OCI-LY1 (cell line): ENCODE results near the gene FBXO36.

ENCODE experiments used
- H2AFZ ChIP-seq: fragments of 200-600 bp; sonication (generic), shearing (Covaris generic); 2 replicates; pipeline ENCODE4 v1.6.0; 2014; ENCODE audit warnings: antibody characterized with exemption, mild to moderate bottlenecking, low read length
- H3F3A ChIP-seq: fragments of 200-600 bp; sonication (generic), shearing (Covaris generic); 2 replicates; pipeline ENCODE4 v1.6.0; 2014; ENCODE audit warnings: mild to moderate bottlenecking, antibody characterized with exemption, low read length, moderate library complexity; ENCODE audit not compliant: insufficient read depth
- H3K27ac ChIP-seq: fragments of 200-600 bp; sonication (generic); 2 replicates; pipeline ENCODE4 v1.5.1; 2014; ENCODE audit warnings: low read length, mixed run types, mild to moderate bottlenecking, low read depth; ENCODE audit not compliant: poor library complexity, severe bottlenecking
- H3K27me3 ChIP-seq: fragments of 200-600 bp; sonication (generic); 2 replicates; pipeline ENCODE4 v1.6.0; 2014; ENCODE audit warnings: antibody characterized with exemption, mild to moderate bottlenecking, low read length, moderate library complexity; ENCODE audit not compliant: insufficient read depth
- H3K36me3 ChIP-seq: fragments of 200-600 bp; sonication (generic); 2 replicates; pipeline ENCODE4 v1.6.1; 2014; ENCODE audit warnings: mild to moderate bottlenecking, antibody characterized with exemption, low read length, moderate library complexity, mixed read lengths; ENCODE audit not compliant: insufficient read depth
- H3K4me1 ChIP-seq: fragments of 200-600 bp; sonication (generic); 2 replicates; pipeline ENCODE4 v1.5.1; 2014; ENCODE audit warnings: mild to moderate bottlenecking, low read length, moderate library complexity; ENCODE audit not compliant: insufficient read depth, severe bottlenecking
- H3K4me2 ChIP-seq: fragments of 200-600 bp; sonication (generic), shearing (Covaris generic); 2 replicates; pipeline ENCODE4 v1.6.1; 2014; ENCODE audit warnings: low read length
- H3K4me3 ChIP-seq: fragments of 200-600 bp; sonication (generic); 2 replicates; pipeline ENCODE4 v1.5.1; 2014; ENCODE audit warnings: low read length, low read depth, mild to moderate bottlenecking, mixed read lengths; ENCODE audit not compliant: poor library complexity, severe bottlenecking
- H3K79me2 ChIP-seq: fragments of 200-600 bp; shearing (Covaris generic); 2 replicates; pipeline ENCODE4 v1.6.1; 2016; ENCODE audit warnings: mixed run types, low read length, mixed read lengths; ENCODE audit not compliant: insufficient read depth
- H3K9ac ChIP-seq: fragments of 200-600 bp; sonication (generic), shearing (Covaris generic); 2 replicates; pipeline ENCODE4 v1.6.1; 2014; ENCODE audit warnings: mild to moderate bottlenecking, low read length, mixed read lengths
- H3K9me2 ChIP-seq: fragments of 200-600 bp; sonication (generic), shearing (Covaris generic); 2 replicates; pipeline ENCODE4 v1.6.1; 2014; ENCODE audit warnings: low read depth, mild to moderate bottlenecking, low read length, mixed read lengths
- H3K9me3 ChIP-seq: fragments of 200-600 bp; shearing (Covaris generic); 2 replicates; pipeline ENCODE4 v1.6.1; 2014; ENCODE audit warnings: low read length, mixed read lengths
- H4K20me1 ChIP-seq: fragments of 200-600 bp; sonication (generic), shearing (Covaris generic); 2 replicates; pipeline ENCODE4 v1.6.0; 2016; ENCODE audit warnings: mild to moderate bottlenecking, low read length; ENCODE audit not compliant: insufficient read depth
- EZH2 ChIP-seq: fragments of 200-600 bp; sonication (generic), shearing (Covaris generic); IDR thresholded peaks from 2 replicates; pipeline ENCODE4 v1.8.0; 2017; ENCODE audit warnings: borderline replicate concordance, mixed run types, mild to moderate bottlenecking, antibody characterized with exemption, low read length, moderate library complexity, mixed read lengths
- TF ChIP-seq, protein P1 (sequence below): fragments of 200-600 bp; sonication (generic), shearing (Covaris generic); IDR thresholded peaks from 2 replicates; pipeline ENCODE4 v1.5.1; 2017; ENCODE audit warnings: mild to moderate bottlenecking, antibody characterized with exemption, low read length, moderate library complexity, mixed read lengths

FBXO36 gene

GRCh38 chr2:229882583-229882982 lies 39.7 kb upstream of the FBXO36 start:
- H3F3A ChIP-seq: no peaks in the 10 kb centered on the region
- no peaks in the 10 kb centered on the region for H3K9me2 ChIP-seq
- no peak overlapping the region for H3K27ac ChIP-seq
- TF ChIP-seq EZH2: no peak
- TF ChIP-seq, protein P1, sequence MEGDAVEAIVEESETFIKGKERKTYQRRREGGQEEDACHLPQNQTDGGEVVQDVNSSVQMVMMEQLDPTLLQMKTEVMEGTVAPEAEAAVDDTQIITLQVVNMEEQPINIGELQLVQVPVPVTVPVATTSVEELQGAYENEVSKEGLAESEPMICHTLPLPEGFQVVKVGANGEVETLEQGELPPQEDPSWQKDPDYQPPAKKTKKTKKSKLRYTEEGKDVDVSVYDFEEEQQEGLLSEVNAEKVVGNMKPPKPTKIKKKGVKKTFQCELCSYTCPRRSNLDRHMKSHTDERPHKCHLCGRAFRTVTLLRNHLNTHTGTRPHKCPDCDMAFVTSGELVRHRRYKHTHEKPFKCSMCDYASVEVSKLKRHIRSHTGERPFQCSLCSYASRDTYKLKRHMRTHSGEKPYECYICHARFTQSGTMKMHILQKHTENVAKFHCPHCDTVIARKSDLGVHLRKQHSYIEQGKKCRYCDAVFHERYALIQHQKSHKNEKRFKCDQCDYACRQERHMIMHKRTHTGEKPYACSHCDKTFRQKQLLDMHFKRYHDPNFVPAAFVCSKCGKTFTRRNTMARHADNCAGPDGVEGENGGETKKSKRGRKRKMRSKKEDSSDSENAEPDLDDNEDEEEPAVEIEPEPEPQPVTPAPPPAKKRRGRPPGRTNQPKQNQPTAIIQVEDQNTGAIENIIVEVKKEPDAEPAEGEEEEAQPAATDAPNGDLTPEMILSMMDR: no peak
- H3K27me3 ChIP-seq: no peaks in the 10 kb centered on the region
- H4K20me1 ChIP-seq: no peaks in the 10 kb centered on the region
- peaks cover 48% of the 10 kb centered on the region for H3K79me2 ChIP-seq
- H3K4me3 ChIP-seq: no peak overlapping the region
- H3K36me3 ChIP-seq: peaks cover 30% of the 10 kb centered on the region
- H3K9ac ChIP-seq: no peak overlapping the region
- no peaks in the 10 kb centered on the region for H3K9me3 ChIP-seq
- peaks cover 8% of the 10 kb centered on the region for H3K4me1 ChIP-seq
- H2AFZ ChIP-seq: no peak overlapping the region
- no peak overlapping the region for H3K4me2 ChIP-seq

DNA sequence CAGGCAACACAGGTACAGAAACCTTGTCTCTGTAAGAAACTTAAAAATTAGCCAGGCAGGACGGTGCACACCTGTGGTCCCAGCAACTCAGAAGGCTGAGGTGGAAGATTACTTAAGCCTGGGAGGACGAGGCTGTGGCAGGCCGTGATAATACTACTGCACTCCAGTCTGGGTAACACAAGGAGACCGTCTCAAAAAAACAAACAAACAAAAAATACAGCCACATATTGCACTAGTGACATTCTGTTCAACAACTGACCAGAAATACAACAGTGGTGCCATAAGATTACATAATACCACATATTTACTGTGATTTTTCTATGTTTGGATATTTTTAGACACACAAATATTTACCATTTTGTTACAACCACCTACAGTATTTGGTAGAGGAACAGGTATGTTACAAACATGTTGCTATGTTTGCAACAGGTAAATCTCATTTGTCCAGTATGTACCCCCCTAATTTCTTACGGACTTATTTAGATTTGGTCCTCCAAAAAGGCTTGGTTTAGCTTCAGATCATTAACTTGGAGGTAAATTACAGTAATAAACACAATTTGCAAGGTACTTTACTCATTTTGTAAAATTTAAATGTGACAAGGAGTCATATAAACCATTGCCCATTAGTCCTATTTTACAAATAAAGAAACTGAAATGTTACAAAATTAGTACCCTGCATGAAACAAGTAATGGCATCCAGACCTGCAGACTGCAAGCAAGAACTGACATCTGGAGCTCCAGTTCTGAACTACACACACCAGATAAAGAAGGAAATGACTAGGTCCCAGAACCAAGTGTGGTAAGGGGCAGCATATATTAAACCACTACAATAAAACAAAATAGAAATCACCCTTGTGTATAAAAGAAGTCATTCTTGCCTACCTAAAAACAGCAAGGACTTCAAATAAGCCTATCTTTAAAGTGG lies 37.3 kb upstream of the FBXO36 start:
- TF ChIP-seq EZH2: no peak
- TF ChIP-seq, protein P1: no peak
- Histone ChIP-seq H2AFZ (no peak overlapping the region), H3K4me3 (no peak overlapping the region), H3K9me2 (no peaks in the 10 kb centered on the region), H3K9ac (no peak overlapping the region), H3K79me2 (peaks cover 56% of the 10 kb centered on the region), H3K27ac (no peak overlapping the region), H3K4me2 (no peak overlapping the region), H3K4me1 (peaks cover 8% of the 10 kb centered on the region), H3K27me3 (no peaks in the 10 kb centered on the region), H3K9me3 (no peaks in the 10 kb centered on the region), H3K36me3 (peaks cover 19% of the 10 kb centered on the region; the same call in 1 of the 2 replicates), H3F3A (no peaks in the 10 kb centered on the region), H4K20me1 (no peaks in the 10 kb centered on the region)

DNA sequence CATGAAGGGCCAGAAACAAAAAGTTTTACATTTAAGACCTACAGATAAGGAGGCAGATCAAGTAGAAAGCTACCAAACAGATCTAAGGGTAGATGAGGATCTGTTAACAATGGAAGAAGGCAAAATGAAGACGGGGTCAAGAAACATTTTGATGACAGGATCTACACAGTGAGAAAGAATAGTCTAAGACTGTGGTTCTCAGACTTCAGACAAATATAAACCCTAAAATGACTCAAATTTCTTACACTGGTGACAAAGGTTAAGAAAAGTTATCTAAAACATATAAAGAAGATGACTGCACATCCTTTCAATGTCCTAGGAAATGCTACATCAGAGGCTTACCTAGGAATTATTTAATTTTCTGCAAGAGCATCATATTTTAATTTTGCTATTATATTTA lies 34.9 kb upstream of the FBXO36 start:
- H3K4me2 ChIP-seq: no peak overlapping the region

More for the DNA sequence above, 34.9 kb upstream of the FBXO36 start:
- Histone ChIP-seq H3K9me2 (no peaks in the 10 kb centered on the region), H3F3A (no peaks in the 10 kb centered on the region), H3K9ac (no peak overlapping the region), H3K36me3 (0 out of 2 replicates have a peak, but pooled peaks cover 15% of the 10 kb centered on the region), H3K27ac (no peak overlapping the region), H3K27me3 (no peaks in the 10 kb centered on the region), H2AFZ (no peak overlapping the region), H3K4me1 (peaks cover 8% of the 10 kb centered on the region), H3K79me2 (peaks cover 62% of the 10 kb centered on the region), H4K20me1 (no peaks in the 10 kb centered on the region; the same call in 1 of the 2 replicates), H3K9me3 (no peaks in the 10 kb centered on the region), H3K4me3 (no peak overlapping the region)
- TF ChIP-seq, protein P1: no peak
- TF ChIP-seq EZH2: no peak
